Gastrocnemius medialis (tissue), 4 donors: ENCODE data around the gene NEDD4L. TPM values are rescaled to one million over a fixed set of nuclear protein-coding genes. Genes with fewer than 3 reads are reported as not detected.

Experiments
- ATAC-seq, 2 donors: fragments of 150-250 bp; one replicate each; pipeline ENCODE4 v1.9.1; 2016
- DNase-seq, 2 donors: peaks; one replicate each; pipeline ENCODE4 v3.0.0-alpha.2; 2019
- H3K27ac ChIP-seq, 4 donors: fragments of 200-600 bp; sonication (generic); 1 replicate in 1 of 4; 2 replicates in 3 of 4; pipeline ENCODE4 v1.5.1; 2016 to 2018; ENCODE audit warnings: mild to moderate bottlenecking in 2 of 4, moderate library complexity in 1 of 4
- H3K27me3 ChIP-seq, 3 donors: fragments of 200-600 bp; sonication (generic) in 2 of 3; 1 replicate in 1 of 3; 2 replicates in 2 of 3; pipeline versions ENCODE4 v1.5.1 to v1.6.0; 2016 to 2019; ENCODE audit warnings: mild to moderate bottlenecking in 1 of 3, moderate library complexity in 1 of 3
- H3K36me3 ChIP-seq, 2 donors: fragments of 200-600 bp; sonication (generic) in 1 of 2; one replicate each; pipeline ENCODE4 v1.5.1; 2017 to 2018
- H3K4me1 ChIP-seq, 2 donors: fragments of 200-600 bp; sonication (generic) in 1 of 2; one replicate each; pipeline ENCODE4 v1.5.1; 2016 to 2017; ENCODE audit warnings: mild to moderate bottlenecking in 2 of 2
- H3K4me3 ChIP-seq, 4 donors: fragments of 200-600 bp; sonication (generic) in 3 of 4; 1 replicate in 1 of 4; 2 replicates in 3 of 4; pipeline ENCODE4 v1.5.1; 2016 to 2019; ENCODE audit warnings: mild to moderate bottlenecking in 2 of 4
- H3K9me3 ChIP-seq, 3 donors: fragments of 200-600 bp; sonication (generic) in 2 of 3; 1 replicate in 1 of 3; 2 replicates in 2 of 3; pipeline ENCODE4 v1.5.1; 2016 to 2019
- POLR2A ChIP-seq, 2 donors: fragments of 450-650 bp; IDR thresholded peaks; one replicate each; pipeline ENCODE4 v1.6.1; 2017; ENCODE audit warnings: antibody characterized with exemption in 2 of 2, mild to moderate bottlenecking in 2 of 2, moderate library complexity in 2 of 2
- in situ Hi-C, 4 donors: fragments of 200-750 bp; cut with MboI; loops; one replicate each; pipeline versions ENCODE4 v1.15.0 to v1.8.0; 2017; ENCODE audit warnings: low sequenced_read_pairs in 4 of 4
- intact Hi-C: fragments of 100-400 bp; cut with DNase I; formaldehyde crosslinking; loops from one replicate; pipeline ENCODE4 v1.15.1; 2023; ENCODE audit warnings: low total_unique reads
- total RNA-seq, 4 donors: library from RNA; depleted of rRNA; stranded (reverse); fragments of >200 nt; gene quantifications; one replicate each; pipeline versions ENCODE4 v1.1.0 to v1.2.3, GENCODE V29; 2016
- TF ChIP-seq, protein P1 (sequence below), 5 experiments: fragments of 450-650 bp in 3 of 5; fragments of 200-600 bp in 2 of 5; sonication (generic) in 2 of 5; IDR thresholded peaks in 4 of 5; conservative IDR thresholded peaks in 1 of 5; 1 replicate in 4 of 5; 2 replicates in 1 of 5; pipeline ENCODE4 v1.5.1; 2016 to 2019; ENCODE audit warnings: antibody characterized with exemption in 5 of 5, mild to moderate bottlenecking in 3 of 5, moderate library complexity in 3 of 5

NEDD4L gene
- total RNA-seq, 4 donors from 2014 or later, result 27.4 to 81.5 (median 51.5) TPM

DNA sequence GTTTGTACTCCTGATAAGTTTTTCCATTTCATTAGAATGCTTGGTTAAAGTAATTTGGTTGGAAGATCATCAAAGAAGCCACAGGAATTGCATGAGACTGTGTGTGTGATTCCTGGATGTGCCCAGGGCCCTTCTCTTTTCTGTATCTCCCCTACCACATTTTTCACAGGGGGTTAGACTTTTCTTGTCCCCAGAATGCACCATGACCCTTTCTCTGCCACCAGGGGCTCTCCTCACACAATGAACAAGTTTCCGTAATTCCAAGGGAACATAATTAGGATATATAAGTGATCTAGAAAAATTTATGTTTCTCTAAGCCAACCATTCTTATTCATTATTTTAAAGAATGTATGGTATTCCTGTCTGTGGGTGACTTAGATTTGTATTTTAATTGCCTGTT lies 291.8 kb downstream of the NEDD4L start:
- intact Hi-C loops, result no loop called here
- peaks cover 0 to 9% of the 10 kb centered on the region in 2 donors for H3K36me3 ChIP-seq

DNA sequence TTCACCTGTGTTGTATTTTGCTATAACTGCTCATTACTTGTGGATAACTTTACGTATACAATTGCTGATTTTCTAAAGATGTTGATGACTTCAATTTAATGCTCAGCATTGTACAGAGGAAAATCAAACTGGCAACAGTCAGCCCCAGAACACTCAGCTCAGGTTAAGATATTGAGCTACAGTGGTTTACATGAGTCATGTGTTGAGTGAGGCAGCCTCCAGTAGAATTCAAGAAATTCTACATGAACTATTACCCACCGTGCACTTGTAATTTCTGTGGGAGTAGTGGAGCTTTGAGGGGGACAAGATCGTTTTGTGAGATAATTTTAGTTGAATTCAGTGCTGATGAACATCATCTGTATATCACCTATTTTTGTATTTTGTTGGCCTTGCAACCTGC lies 292.6 kb downstream of the NEDD4L start:
- no peak for TF ChIP-seq POLR2A (IDR thresholded peaks at IDR 0.05)
- TF ChIP-seq, protein P1, sequence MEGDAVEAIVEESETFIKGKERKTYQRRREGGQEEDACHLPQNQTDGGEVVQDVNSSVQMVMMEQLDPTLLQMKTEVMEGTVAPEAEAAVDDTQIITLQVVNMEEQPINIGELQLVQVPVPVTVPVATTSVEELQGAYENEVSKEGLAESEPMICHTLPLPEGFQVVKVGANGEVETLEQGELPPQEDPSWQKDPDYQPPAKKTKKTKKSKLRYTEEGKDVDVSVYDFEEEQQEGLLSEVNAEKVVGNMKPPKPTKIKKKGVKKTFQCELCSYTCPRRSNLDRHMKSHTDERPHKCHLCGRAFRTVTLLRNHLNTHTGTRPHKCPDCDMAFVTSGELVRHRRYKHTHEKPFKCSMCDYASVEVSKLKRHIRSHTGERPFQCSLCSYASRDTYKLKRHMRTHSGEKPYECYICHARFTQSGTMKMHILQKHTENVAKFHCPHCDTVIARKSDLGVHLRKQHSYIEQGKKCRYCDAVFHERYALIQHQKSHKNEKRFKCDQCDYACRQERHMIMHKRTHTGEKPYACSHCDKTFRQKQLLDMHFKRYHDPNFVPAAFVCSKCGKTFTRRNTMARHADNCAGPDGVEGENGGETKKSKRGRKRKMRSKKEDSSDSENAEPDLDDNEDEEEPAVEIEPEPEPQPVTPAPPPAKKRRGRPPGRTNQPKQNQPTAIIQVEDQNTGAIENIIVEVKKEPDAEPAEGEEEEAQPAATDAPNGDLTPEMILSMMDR (IDR thresholded peaks at IDR 0.05 in 4 of 5, conservative IDR thresholded peaks at IDR 0.05 in 1 of 5), result no peak
- intact Hi-C loops, result no loop called here
- Histone ChIP-seq H3K4me1 (peaks cover 20 to 28% of the 10 kb centered on the region in 2 donors), H3K27me3 (no peaks in the 10 kb centered on the region), H3K9me3 (no peaks in the 10 kb centered on the region), H3K4me3 (no peak overlapping the region), H3K36me3 (peaks cover 0 to 4% of the 10 kb centered on the region in 2 donors), H3K27ac (peak overlapping the region; percentile 53 to 70 (median 57))
- in situ Hi-C loops, result loop anchor here in 2 of 4 donors (25.0 kb wide), 2 partner anchors 149 to 299 kb away; partner anchors contain the start of gene NEDD4L (in 1 of the 2)
- peak; percentile 51 to 52 for ATAC-seq
- DNase-seq, result no peak

More for the DNA sequence above, 291.8 kb downstream of the NEDD4L start:
- no peak for TF ChIP-seq POLR2A (IDR thresholded peaks at IDR 0.05)
- H3K27me3 ChIP-seq, result no peaks in the 10 kb centered on the region
- no peak overlapping the region for H3K4me3 ChIP-seq
- ATAC-seq (no peak), DNase-seq (no peak)
- peak overlapping the region in 2 of 4 donors; percentile 57 to 70 for H3K27ac ChIP-seq
- in situ Hi-C loops, result loop anchor here in 2 of 4 donors (25.0 kb wide), 2 partner anchors 149 to 299 kb away; partner anchors contain the start of gene NEDD4L (in 1 of the 2)
- H3K4me1 ChIP-seq, result peaks cover 20 to 28% of the 10 kb centered on the region in 2 donors
- no peaks in the 10 kb centered on the region for H3K9me3 ChIP-seq

DNA sequence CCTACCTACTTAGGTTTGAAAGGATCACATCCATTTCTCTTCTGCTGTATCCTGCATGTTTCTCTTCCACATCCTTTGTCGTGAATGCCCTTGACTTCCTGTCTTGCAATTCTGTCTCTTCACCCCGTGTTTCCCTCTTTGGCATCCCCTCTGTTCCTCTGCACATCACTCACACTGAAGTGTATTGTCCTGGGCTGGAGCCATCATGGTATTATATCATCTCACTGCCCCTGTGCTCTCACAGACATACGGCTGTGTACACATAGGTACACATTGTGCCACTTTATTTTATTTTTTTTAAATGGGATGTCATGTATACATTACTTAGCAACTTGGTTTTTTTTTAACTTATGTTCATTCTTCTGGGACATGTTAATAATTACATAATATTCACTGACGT lies 293.3 kb downstream of the NEDD4L start:
- H3K4me1 ChIP-seq, result peaks cover 24 to 32% of the 10 kb centered on the region in 2 donors
- in situ Hi-C loops, result loop anchor here in 2 of 4 donors (25.0 kb wide), 2 partner anchors 150 to 300 kb away; partner anchors contain the start of gene NEDD4L (in 1 of the 2)
- intact Hi-C loops, result no loop called here
- TF ChIP-seq POLR2A (IDR thresholded peaks at IDR 0.05), result no peak
- TF ChIP-seq, protein P1 (IDR thresholded peaks at IDR 0.05 in 4 of 5, conservative IDR thresholded peaks at IDR 0.05 in 1 of 5), result no peak
- DNase-seq, result no peak
- H3K9me3 ChIP-seq, result no peaks in the 10 kb centered on the region
- ATAC-seq, result peak; percentile 22 to 29
- H3K4me3 ChIP-seq, result no peak overlapping the region
- H3K27me3 ChIP-seq, result no peaks in the 10 kb centered on the region
- H3K27ac ChIP-seq, result peak overlapping the region; percentile 53 to 70 (median 57)
- no peaks in the 10 kb centered on the region for H3K36me3 ChIP-seq

DNA sequence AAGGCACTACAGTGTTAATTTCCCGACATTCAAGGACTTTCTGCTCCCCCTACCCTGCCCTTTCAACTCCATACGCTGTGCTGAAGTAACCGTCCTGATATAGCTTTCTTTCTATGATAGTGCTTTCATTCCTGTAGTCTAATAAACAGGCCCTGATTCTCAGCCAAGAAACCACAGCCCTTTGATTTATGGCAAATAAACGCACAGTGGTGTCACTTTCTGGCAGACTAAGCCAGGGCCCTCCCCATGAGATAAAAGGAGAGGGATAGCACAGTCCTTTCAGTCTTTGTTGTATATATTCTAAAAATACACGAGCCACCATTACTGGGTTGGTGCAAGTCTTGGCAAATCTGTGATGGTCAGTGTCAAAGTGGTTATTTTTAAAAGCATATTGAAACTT lies 293.7 kb downstream of the NEDD4L start:
- intact Hi-C loops, result no loop called here
- Histone ChIP-seq H3K4me3 (no peak overlapping the region), H3K27me3 (no peaks in the 10 kb centered on the region), H3K4me1 (peaks cover 26 to 33% of the 10 kb centered on the region in 2 donors), H3K9me3 (no peaks in the 10 kb centered on the region), H3K27ac (peak overlapping the region; percentile 53 to 70 (median 57)), H3K36me3 (no peaks in the 10 kb centered on the region)
- in situ Hi-C loops, result loop anchor here in 2 of 4 donors (25.0 kb wide), 2 partner anchors 150 to 300 kb away; partner anchors contain the start of gene NEDD4L (in 1 of the 2)
- ATAC-seq (peak; percentile 51 to 62), DNase-seq (no peak)
- TF ChIP-seq, protein P1 (IDR thresholded peaks at IDR 0.05 in 4 of 5, conservative IDR thresholded peaks at IDR 0.05 in 1 of 5), result no peak
- TF ChIP-seq POLR2A (IDR thresholded peaks at IDR 0.05), result no peak

DNA sequence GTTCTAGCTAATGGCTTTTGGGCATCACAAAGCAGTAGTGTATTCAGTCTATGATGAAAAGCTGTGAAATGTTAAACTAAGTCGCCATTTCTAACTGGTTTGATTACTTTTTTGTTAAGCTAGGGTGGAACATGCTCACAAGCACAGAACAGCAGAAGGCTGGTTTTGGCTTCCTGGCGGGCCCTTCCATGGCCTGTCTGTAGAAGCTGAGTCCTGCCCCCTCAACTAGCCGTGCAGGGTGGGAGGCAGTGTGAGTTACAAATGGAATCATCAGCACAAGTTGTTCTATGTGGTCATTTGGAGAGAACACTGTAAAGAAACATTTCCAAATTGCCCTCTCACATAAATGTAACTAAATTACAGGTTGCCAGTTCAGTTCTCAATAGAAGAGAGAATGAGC lies 294.1 kb downstream of the NEDD4L start:
- no peak for DNase-seq
- peak overlapping the region; percentile 53 to 70 (median 57) for H3K27ac ChIP-seq
- H3K4me1 ChIP-seq, result peaks cover 26 to 33% of the 10 kb centered on the region in 2 donors
- no peak for ATAC-seq
- no peaks in the 10 kb centered on the region for H3K27me3 ChIP-seq
- TF ChIP-seq POLR2A (IDR thresholded peaks at IDR 0.05), result no peak
- TF ChIP-seq, protein P1 (IDR thresholded peaks at IDR 0.05 in 4 of 5, conservative IDR thresholded peaks at IDR 0.05 in 1 of 5), result no peak
- no peak overlapping the region for H3K4me3 ChIP-seq
- no peaks in the 10 kb centered on the region for H3K36me3 ChIP-seq
- H3K9me3 ChIP-seq, result no peaks in the 10 kb centered on the region
- intact Hi-C loops, result no loop called here
- in situ Hi-C loops, result loop anchor here in 2 of 4 donors (25.0 kb wide), 2 partner anchors 151 to 301 kb away; partner anchors contain the start of gene NEDD4L (in 1 of the 2)
